IPS-15b (cell line): ENCODE measurements around the gene PLCL2.
"Not testable (repeated sequence)": the region's sequence is repeated elsewhere in the genome, so short reads cannot be mapped to it uniquely, and the experiment has no call there.

Experiments
- H3K27me3 ChIP-seq: one replicate; pipeline ENCODE4 v1.6.1; 2013; ENCODE audit warnings: low read length; ENCODE audit not compliant: control insufficient read depth, insufficient read depth
- H3K36me3 ChIP-seq: one replicate; pipeline ENCODE4 v1.6.1; 2013; ENCODE audit warnings: low read length; ENCODE audit not compliant: control insufficient read depth, insufficient read depth
- H3K4me1 ChIP-seq: one replicate; pipeline ENCODE4 v1.6.1; 2013; ENCODE audit warnings: mild to moderate bottlenecking, low read length; ENCODE audit not compliant: control insufficient read depth, insufficient read depth
- H3K4me3 ChIP-seq: one replicate; pipeline ENCODE4 v1.5.1; 2013; ENCODE audit warnings: low read depth, low read length
- H3K9ac ChIP-seq: one replicate; pipeline ENCODE4 v1.6.1; 2013; ENCODE audit warnings: low read depth, mild to moderate bottlenecking, low read length
- H3K9me3 ChIP-seq: one replicate; pipeline ENCODE4 v1.6.1; 2013; ENCODE audit warnings: mild to moderate bottlenecking, low read length; ENCODE audit not compliant: control insufficient read depth, insufficient read depth

PLCL2 gene

DNA sequence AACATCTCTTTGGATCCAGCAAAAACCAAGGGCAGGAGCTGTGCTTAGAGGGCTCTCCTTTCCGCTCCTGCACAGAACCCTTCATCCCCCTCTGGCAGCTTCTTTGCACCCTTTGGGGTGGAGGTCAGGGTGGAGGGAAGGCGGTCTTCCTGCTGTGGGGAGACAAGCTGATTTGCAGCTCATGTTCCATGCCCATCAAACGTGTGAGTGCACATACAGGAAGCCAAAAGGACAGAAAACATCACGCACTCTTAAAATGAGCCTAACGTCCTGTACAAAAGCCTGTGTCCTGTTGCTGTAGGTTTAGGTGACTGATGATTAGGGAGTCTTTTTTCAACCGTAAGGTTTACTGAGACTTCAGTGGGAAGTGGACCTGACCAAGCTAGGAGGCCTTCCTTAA, 195.2 kb downstream of the PLCL2 start:
- no peak overlapping the region for H3K9ac ChIP-seq
- H3K27me3 ChIP-seq, result no peaks in the 10 kb centered on the region
- no peaks in the 10 kb centered on the region for H3K9me3 ChIP-seq
- H3K4me1 ChIP-seq, result no peaks in the 10 kb centered on the region
- no peaks in the 10 kb centered on the region for H3K36me3 ChIP-seq
- no peak overlapping the region for H3K4me3 ChIP-seq

DNA sequence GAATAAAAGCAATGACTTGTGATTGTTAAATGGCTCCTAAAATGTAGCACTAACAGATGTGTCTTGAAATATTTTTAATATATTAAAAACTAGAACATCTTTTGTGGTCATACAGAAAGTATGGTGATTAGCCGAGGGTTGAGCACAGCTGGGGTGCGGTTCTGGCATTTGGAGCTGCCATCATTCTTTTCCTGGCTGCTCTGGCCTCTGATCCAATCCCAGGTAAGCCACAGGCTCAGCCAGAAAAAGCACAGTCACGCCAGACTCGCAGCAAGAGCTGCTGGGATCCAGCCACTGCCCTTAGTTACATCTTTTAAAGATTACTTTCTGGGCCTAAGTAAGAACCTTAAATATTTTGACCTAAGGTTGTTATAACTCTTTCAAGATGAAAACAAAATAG, 196.8 kb downstream of the PLCL2 start:
- Histone ChIP-seq H3K4me1 (no peaks in the 10 kb centered on the region), H3K9me3 (no peaks in the 10 kb centered on the region), H3K36me3 (no peaks in the 10 kb centered on the region)

DNA sequence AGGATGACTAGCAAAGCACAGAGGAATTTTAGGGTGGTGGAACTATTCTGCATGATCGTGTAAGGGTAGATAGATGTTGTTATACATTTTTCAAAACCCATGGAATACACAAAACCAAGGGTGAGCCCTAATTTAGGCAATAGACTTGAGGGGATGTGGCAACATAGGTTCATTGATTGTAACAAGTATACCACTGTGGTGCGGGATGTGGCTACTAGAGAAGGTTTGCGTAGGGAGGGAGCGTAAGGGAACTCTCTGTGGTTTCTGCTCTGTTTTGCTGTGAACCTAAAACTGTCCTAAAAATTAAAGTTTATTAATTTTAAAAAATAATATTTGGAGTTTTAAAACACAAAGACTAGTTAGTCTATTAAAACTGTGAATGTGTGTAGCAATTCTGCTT, 202.8 kb downstream of the PLCL2 start:
- Histone ChIP-seq H3K4me1 (peaks cover 6% of the 10 kb centered on the region), H3K36me3 (no peaks in the 10 kb centered on the region), H3K4me3 (no peak overlapping the region), H3K9ac (no peak overlapping the region), H3K27me3 (no peaks in the 10 kb centered on the region), H3K9me3 (no peaks in the 10 kb centered on the region)

More for the DNA sequence above, 196.8 kb downstream of the PLCL2 start:
- Histone ChIP-seq H3K27me3 (no peaks in the 10 kb centered on the region), H3K4me3 (no peak overlapping the region), H3K9ac (no peak overlapping the region)

DNA sequence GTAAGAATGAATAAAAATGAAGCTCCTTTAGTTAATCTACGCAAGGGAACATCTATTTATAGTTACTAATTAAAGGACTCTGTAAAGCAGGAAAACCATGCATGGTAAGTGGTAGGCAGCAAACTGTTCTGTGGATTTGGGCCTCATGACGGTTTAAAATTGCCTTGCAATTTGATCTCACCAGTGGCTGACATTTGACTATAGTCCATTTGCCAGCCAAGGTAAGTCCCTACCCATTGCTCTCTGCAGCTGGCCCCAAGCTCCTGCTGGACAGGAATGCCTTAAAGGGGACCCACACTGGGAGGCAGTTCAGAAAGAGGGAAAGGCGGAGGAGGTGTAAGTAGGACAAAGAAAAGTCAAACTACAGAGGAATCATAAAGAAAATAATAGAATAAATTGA, 203.3 kb downstream of the PLCL2 start:
- Histone ChIP-seq H3K4me3 (no peak overlapping the region), H3K36me3 (no peaks in the 10 kb centered on the region), H3K27me3 (no peaks in the 10 kb centered on the region), H3K4me1 (peaks cover 6% of the 10 kb centered on the region), H3K9me3 (no peaks in the 10 kb centered on the region), H3K9ac (no peak overlapping the region)

DNA sequence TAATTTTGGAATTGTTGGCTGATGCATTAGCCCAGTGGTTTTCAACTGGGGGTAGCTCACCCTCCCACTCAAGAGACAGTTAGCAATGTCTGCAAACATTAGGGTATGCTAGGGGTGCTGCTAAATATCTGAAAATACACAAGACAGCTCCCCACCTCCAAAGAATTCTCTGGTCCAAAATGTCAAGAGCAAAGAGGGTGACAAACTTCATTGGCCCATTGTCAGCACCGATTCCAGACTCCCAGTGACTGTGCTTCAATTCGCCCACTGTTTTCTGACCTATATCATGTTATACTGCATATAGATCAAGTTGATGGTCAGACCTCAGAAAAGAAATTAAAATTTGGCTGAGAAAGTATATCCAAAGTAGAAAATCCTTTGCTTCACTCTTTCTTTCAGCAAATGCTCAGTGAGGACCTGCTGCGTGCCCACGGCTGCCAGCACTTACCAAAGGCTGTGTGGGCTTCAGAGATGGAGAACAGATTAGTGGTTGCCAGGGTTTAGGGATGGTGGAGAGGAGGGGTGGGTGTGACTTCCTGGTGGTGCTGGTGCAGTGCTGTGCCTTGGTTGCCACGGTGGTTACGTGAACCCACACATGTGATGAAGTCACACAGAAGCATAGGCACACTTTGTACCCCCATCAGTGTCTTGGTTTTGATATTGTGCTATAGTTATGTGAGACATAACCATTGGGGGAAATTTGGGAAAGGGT, 204.0 kb downstream of the PLCL2 start:
- Histone ChIP-seq H3K9me3 (no peaks in the 10 kb centered on the region), H3K9ac (no peak overlapping the region), H3K36me3 (no peaks in the 10 kb centered on the region), H3K4me3 (no peak overlapping the region), H3K27me3 (no peaks in the 10 kb centered on the region), H3K4me1 (peaks cover 6% of the 10 kb centered on the region)

DNA sequence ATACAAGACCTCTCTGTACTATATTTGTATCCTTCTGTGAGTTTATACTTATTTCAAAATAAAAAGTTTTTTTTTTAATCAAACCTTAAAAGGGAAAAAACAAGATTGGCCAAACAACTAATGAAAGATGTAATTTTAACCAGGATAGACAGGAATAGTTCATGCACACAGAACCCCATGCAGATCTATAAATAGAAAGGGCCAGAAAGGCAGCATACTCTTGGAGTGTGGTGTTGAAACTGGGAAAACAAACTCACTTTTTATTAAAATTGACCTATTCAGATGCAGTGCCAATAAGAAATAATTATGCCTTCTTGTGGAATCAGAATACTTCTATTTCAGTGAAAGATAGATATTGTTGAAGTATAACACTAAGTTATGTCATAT, 204.6 kb downstream of the PLCL2 start:
- Histone ChIP-seq H3K4me1 (peaks cover 10% of the 10 kb centered on the region), H3K36me3 (no peaks in the 10 kb centered on the region), H3K4me3 (no peak overlapping the region), H3K27me3 (no peaks in the 10 kb centered on the region), H3K9me3 (no peaks in the 10 kb centered on the region), H3K9ac (no peak overlapping the region)

DNA sequence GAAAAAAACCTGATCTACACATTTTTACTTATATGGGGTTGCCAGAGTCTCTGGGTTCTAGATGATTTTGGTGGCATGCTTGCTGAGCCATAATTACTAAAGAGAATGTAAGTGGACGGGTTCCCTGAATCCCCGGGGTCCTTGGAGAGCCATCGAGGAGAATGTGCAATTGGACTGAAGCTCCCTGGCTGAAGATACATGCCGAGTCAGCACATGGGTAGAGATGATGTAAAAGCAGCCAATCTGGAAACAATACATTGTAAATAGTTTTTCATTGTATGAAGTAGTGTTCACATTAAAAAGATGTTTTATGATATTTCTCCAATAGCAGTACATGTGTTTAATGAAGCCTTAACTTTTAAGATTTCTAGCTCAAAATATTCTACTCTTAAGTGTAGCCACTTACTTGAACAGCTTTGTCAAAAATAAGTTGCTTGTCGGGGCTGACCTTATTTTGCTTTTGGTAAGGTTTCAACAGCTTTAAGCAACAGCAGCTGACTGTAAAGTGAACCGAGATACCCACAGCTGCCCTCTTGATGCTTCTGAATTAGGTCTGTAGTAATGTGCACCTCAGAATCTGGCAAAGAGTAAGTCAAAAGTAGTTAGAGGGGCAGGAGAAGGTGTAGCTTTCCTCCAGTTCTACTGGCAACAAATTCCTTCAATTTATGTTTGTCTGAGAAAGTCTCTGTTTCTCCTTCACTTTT, 205.7 kb downstream of the PLCL2 start:
- Histone ChIP-seq H3K27me3 (no peaks in the 10 kb centered on the region), H3K4me3 (no peak overlapping the region), H3K9me3 (no peaks in the 10 kb centered on the region), H3K9ac (no peak overlapping the region), H3K4me1 (peaks cover 18% of the 10 kb centered on the region), H3K36me3 (no peaks in the 10 kb centered on the region)

DNA sequence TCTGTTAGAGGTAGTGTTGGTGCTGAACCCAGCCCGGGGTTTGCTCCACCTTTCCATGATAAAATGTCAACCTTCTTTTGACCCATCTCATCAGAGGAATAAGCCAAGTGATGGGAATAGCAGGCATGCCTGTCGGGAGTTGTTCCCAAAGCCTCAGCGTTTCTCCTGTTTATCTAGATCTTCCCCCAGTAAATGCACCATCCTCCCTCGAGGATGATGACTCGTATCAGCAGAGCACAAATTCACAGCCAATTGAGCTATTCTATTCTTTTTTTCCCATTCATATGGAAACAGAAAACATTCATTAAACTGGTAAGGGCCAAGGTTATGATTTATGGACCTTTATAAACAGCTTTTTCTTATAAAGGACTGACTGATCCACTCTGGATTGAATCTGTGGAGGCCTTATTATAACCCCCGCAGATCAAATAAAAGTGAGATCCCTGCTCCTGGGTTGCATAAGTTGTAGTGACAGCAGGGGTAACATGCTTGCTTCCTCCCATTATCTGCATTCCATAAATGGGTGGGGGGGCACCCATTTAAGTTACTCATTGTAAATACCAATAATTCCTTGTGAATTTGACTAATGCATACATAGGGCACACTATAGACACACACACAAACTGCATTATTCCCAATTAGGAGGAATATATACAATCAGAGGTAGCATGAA, 207.3 kb downstream of the PLCL2 start:
- no peaks in the 10 kb centered on the region for H3K27me3 ChIP-seq
- H3K36me3 ChIP-seq, result no peaks in the 10 kb centered on the region
- H3K4me3 ChIP-seq, result no peak overlapping the region
- H3K4me1 ChIP-seq, result peaks cover 18% of the 10 kb centered on the region
- H3K9ac ChIP-seq, result no peak overlapping the region
- no peaks in the 10 kb centered on the region for H3K9me3 ChIP-seq

DNA sequence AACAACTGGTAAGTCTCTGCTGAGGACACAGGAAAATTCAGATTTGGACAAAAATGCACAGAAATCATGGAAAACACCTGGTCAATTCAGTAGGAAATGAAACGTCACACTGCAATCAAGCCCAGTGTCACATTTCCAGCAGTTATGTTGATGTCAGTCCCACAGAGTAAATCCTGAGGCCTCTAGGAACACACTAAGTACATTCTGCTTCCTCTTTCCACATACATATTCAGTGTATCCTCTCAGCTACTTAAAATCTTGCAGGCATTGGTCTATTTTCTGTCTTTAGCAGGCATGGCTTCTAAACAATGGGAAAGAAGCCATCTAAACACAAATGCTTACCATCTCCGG, 207.8 kb downstream of the PLCL2 start:
- no peak overlapping the region for H3K9ac ChIP-seq
- no peaks in the 10 kb centered on the region for H3K9me3 ChIP-seq
- H3K27me3 ChIP-seq, result no peaks in the 10 kb centered on the region
- peaks cover 18% of the 10 kb centered on the region for H3K4me1 ChIP-seq
- H3K4me3 ChIP-seq, result no peak overlapping the region
- H3K36me3 ChIP-seq, result no peaks in the 10 kb centered on the region

DNA sequence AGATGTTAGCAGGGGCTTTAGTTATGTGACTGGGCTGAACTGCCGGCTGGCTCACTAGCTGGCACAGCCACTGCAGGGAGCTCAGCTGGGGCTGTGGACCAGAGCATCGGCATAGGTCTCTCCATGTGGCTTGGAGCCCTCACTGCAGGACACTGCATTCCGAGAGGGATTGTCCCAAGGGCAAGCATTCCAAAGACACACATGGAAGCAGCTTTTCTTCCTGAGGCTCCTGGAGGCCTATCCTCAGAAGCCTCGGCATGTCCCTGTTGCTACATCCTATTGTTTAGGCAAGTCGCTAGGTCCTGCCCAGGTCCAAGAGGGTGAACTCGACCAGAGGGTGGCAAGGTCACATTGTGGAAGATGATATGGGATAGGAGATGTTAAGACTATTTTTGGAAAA, 209.8 kb downstream of the PLCL2 start:
- H3K4me3 ChIP-seq, result no peak overlapping the region
- no peaks in the 10 kb centered on the region for H3K36me3 ChIP-seq
- H3K9me3 ChIP-seq, result no peaks in the 10 kb centered on the region
- H3K4me1 ChIP-seq, result peaks cover 18% of the 10 kb centered on the region
- no peak overlapping the region for H3K9ac ChIP-seq
- H3K27me3 ChIP-seq, result no peaks in the 10 kb centered on the region

DNA sequence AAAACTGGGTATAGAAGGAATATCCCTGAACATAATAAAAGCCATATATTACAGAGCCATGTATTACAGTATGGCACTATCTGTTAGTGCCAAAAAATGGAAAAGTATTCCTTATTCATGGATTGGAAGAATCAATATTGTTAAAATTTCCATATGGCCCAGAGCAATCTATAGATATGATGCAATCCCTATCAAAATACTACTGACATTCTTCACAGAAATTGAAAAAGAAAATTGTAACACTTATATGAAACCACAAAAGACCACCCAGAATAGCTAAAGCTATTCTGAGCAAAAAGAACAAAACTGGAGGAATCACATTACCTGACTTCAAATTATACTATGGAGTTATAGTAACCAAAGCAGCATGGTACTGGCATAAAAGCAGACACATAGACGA, 218.8 kb downstream of the PLCL2 start:
- no peak overlapping the region for H3K9ac ChIP-seq

DNA sequence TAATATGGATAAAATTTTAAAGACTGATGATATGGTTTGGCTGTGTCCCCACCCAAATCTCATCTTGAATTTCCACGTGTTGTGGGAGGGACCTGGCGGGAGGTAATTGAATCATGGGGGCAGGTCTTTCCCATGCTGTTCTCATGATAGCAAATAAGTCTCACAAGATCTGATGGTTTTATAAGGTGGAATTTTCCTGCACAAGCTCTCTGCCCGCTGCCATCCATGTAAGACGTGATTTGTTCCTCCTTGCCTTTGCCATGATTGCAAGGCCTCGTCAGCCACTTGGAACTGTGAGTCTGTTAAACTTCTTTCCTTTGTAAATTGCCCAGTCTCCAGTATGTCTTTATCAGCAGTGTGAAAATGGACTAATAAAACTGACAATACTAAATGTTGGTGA, 222.0 kb downstream of the PLCL2 start:
- not testable (repeated sequence) for H3K9ac ChIP-seq, H3K36me3 ChIP-seq, H3K4me1 ChIP-seq, H3K4me3 ChIP-seq, H3K9me3 ChIP-seq, H3K27me3 ChIP-seq

More for the DNA sequence above, 218.8 kb downstream of the PLCL2 start:
- Histone ChIP-seq H3K27me3 (no peaks in the 10 kb centered on the region), H3K36me3 (no peaks in the 10 kb centered on the region), H3K4me3 (no peak overlapping the region), H3K9me3 (no peaks in the 10 kb centered on the region), H3K4me1 (no peaks in the 10 kb centered on the region)
